GM21786 (cell line): ENCODE measurements around the gene APBA2.
"Not testable (repeated sequence)": the region's sequence is repeated elsewhere in the genome, so short reads cannot be mapped to it uniquely, and the experiment has no call there.

ENCODE experiments used
- ATAC-seq: cut with Tn5 transposase; IDR thresholded peaks from one replicate; pipeline ENCODE4 v1.9.1; 2021; ENCODE audit not compliant: unreplicated experiment

APBA2 gene

DNA sequence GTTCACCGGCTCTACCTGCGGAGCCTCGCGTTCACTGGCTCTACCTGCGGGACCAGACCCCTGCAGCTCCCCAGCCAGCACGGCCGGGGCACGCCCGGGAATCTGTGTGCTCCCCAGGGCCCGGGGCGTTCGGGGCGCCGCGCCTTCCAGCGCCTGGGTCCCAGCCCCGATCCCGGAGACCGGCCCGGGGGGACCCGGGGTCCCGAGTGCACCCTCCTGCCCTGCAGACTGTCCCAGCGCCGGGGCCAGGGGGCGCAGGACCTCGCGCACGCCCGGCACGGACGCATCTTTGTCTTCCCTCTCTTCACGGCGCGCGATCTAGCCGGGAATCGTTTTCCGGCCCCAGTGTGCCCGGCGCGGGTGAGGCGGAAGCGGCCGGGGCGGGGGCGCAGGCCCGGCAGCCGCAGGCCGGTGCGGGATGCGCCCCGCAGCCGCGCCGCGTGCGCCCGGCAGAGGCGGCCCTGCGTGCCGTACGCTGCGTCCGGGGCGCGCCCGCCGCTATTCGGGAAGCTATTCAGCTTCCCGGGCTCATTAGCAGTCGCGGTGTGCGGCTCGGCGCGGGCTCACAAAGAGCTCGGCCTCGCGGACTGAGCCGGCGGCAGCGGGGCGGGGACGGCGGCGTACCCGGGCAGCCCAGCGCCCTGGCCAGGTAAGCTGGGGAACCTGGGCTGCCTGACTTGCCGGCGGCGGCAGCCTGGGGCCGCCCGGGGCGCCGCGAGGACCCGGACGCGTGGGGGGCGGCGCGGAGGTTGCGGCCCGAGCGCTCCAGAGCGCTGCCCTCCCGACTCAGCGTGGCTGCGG, at the start of gene APBA2:
Gene APBA2 (plus strand): TSS at position 345 of the 801 bp plus-strand sequence. CDS start 167,911 bp downstream, outside the sequence.
- no peak for ATAC-seq

DNA sequence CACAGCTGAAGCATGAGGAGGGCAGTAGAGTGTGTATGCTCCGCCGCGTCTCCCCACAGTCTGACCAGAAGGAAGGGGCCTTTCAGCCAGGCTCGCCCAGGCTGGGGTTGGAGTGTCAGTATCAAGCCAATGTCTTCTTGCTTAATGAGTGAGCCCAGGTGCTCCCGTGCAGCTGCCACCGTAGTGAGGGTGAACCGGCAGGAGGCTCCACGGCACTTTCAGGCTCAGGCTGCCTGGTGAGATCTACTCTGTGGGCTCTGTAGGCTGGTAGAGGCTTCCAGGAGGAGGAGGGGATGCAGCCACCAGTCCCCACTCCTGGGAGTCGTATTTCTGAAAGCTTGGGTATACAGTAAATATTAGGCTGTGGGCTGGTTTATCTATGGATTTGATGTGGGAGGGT, 45.5 kb upstream of the APBA2 start:
- not testable (repeated sequence) for ATAC-seq

DNA sequence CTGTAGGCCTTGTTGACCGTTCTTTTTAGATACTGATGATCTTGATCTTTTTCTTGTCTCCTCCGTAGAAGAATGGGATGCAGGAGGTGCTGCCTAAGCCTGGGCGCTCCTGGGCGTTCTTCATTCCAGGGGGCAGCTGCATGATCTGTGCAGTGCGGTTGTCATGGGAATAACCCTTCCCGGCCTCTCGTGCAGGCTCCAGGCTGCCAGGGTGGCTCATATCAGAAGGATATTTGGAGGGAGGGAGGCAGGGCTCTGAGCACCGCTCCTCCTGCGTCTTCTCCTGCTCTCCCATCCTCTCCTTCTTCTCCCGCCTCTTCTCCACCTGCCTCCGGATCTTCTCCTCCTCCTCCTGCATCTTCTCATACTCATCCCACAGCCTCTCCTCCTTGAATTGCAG, 43.6 kb upstream of the APBA2 start:
- ATAC-seq = not testable (repeated sequence)

DNA sequence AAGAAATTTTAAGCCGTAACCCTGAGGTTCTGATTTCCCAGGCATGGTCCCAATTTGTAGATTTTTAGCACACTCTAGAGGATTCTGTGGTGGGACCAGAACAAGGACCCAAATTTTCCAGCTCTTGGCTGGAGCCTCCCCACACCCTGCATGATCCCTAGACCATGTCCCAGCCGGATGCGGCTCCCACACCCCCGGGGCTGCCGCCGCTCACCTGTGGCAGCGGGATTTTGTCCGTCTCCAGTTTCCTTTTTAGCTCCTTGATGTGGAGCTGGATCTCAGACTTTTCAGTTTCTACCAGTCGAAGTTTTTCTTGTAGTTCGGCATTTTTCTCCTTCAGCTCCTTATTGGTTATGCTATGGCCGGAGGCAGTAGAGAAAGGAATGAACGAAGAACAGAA, 42.3 kb upstream of the APBA2 start:
- not testable (repeated sequence) for ATAC-seq

DNA sequence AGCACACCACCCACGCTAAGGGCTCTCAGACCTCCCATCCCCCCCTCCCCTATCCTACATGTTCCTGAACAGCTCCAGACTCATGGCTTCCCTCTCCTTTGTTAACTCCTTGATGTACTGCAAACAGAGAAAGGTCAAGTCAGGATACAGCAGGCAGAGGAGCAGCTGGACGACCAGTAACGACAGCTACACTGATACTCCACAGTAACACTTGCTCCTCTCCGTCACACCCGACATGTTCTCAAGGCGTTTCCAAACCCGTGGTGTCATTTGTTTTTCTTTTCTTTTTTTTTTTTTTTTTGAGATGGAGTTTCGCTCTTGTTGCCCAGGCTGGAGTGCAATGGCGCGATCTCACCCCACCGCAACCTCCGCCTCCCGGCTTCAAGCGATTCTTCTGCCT, 41.6 kb upstream of the APBA2 start:
- not testable (repeated sequence) for ATAC-seq

DNA sequence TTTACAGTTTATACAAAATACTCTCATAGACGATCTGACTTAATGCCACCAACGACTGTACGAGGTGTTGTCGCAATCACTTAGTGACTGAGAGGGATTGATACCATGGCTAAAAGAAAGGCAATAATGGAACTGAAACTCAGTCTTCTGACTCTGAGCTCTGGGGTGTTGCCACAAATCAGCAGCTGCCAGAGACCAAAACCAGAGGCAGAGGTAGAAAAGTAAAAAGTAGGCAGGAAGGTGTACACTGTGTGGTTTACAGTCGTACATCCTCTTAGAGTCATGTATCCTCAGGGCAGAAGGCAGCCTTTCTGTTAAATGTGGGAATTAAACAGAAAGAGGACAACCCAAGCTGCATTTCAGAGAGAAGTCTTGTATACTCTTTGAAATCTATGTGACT, 38.5 kb upstream of the APBA2 start:
- ATAC-seq = not testable (repeated sequence)

DNA sequence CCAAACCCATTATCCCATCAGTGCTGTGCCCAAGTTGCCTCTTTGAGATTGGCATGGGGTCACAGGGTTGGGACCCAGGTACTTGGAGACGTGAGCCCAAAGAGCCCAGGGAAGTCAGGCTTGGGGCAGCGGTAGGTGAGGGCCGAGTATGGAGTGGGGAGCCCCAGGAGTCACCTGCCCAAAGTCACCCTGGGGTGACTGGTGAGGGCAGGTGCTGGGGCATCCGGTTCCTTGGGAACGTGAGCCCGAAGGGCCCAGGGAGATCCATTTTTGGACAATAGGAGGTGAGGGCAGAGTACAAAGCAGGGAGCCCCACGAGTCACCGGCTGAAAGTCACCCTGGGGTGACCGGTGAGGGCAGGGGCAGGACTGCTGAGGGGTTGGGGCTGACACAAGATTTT, 37.8 kb upstream of the APBA2 start:
- not testable (repeated sequence) for ATAC-seq

DNA sequence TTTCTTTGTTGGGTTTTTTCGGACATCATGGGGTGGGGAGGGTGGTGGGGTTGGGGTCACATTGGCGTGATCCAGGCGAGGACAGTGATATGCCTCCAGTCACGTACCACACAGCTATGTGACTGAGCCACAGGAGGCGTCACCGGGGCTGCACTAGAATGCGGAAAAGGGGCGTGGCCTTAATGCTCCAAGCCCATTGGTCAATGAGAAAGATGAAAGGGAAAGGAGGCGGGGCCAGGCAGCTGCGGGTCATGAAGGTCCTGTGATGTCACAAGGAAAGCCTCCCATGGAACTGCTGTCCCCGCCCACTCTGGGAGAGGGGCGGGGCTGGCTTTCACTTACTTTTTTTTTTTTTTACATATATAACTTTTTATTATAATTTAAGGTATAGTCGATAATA, 37.3 kb upstream of the APBA2 start, which contains the start of gene GOLGA6L7:
Gene GOLGA6L7 (minus strand): TSS at position 124 of the 400 bp plus-strand sequence. CDS start 95 bp downstream, at position 29.
- ATAC-seq = not testable (repeated sequence)

DNA sequence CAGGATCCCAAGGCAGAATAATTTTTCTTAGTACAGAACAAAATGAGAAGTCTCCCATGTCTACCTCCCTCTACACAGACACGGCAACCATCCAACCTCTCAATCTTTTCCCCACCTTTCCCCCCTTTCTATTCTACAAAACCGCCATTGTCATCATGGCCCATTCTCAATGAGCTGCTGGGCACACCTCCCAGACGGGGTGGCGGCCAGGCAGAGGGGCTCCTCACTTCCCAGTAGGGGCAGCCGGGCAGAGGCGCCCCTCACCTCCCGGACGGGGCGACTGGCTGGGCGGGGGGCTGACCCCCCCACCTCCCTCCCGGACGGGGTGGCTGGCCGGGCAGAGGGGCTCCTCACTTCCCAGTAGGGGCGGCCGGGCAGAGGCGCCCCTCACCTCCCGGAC, 36.5 kb upstream of the APBA2 start:
- ATAC-seq = not testable (repeated sequence)

DNA sequence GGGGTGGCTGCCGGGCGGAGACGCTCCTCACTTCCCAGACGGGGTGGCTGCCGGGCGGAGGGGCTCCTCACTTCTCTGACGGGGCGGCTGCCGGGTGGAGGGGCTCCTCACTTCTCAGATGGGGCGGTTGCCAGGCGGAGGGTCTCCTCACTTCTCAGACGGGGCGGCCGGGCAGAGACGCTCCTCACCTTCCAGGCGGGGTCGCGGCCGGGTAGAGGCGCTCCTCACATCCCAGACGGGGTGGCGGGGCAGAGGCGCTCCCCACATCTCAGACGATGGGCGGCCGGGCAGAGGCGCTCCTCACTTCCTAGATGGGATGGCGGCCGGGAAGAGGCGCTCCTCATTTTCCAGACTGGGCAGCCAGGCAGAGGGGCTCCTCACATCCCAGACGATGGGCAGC, 36.0 kb upstream of the APBA2 start:
- not testable (repeated sequence) for ATAC-seq

DNA sequence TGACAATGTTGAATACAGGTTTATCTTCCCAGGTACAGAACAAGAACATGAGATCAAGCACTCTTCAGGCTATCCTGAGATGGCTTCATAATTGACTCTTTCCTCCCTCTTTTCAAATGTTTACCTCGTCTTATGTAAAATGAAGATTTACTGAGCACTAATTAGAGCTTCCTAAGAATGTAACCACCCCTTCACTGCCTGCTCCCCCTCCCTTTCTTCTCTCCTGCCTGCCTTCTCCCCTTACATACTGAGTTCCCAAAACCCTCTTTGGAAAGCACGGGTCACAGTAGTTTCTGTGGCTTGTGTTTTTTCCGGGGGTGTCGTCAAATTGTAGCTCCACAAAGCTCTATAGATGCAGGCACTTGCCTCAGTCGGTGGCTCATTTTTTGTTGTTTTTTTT, 32.1 kb upstream of the APBA2 start:
- ATAC-seq = not testable (repeated sequence)

DNA sequence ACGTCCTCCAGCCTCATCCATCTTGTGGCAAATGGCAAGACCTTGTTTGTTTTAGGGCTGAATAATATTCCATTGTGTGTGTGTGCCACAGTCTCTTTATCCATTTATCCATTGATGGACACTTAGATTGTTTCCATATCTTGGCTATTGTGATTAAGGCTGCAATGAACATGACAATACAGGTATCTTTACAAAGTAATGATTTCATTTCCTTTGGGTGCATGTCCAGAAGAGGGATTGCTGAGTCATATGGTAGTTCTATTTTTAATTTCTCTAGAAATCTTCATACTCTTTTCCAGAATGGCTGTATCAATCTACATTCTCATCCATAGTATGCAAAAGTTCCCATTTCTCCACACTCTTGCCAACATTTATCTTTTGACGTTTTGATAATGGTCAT, 31.2 kb upstream of the APBA2 start:
- not testable (repeated sequence) for ATAC-seq

DNA sequence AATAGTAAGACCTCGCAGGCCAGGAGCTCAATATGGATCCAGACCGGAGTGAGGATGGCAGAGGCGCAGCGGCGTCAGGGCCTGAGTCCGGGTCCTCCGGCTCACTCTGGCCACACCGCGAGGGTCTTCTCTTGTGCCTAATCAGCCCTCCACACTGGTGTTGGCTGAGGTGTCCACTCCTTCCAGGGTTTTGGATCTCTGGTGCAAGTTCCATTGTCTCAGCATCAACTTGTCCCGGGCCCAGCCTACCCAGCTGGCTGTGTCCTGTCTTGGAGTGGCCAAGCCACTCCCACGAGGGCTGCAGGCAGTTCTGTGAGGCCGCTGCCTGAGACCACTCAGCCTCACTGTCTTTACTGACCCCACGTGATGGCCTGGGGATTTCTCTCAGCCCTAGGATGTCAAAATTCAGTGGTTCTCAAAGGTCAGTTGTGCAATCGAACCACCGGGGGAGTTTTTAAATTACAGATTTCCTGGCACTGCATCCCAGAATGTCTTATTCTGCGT, 24.7 kb upstream of the APBA2 start:
- no peak for ATAC-seq

DNA sequence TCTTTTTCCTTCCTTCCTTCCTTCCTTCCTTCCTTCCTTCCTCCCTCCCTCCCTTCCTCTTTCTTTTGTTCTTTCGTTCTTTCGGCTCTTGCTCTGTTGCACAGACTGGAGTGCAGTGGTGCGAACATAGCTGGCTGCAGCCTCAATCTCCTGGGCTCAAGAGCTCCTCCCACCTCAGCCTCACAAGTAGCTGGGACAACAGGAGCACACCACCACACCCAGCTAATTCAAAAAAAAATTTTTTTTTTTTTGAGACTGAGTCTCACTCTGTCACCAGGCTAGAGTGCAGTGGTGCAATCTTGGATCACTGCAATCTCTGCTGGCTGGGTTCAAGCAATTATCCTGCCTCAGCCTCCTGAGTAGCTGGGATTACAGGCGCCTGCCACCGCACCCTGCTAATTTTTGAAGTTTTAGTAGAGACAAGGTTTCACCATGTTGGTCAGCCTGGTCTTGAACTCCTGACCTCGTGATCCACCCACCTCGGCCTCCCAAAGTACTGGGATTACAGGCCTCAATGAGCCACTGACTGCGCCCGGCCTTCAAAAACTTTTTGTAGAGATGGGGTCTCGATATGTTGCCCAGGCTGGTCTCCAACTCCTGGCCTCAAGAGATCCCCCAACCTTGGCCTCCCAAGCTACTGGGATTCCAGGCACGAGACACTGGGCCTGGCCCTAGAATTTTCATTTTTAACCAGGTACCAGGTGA, 24.0 kb upstream of the APBA2 start:
- ATAC-seq = not testable (repeated sequence)

DNA sequence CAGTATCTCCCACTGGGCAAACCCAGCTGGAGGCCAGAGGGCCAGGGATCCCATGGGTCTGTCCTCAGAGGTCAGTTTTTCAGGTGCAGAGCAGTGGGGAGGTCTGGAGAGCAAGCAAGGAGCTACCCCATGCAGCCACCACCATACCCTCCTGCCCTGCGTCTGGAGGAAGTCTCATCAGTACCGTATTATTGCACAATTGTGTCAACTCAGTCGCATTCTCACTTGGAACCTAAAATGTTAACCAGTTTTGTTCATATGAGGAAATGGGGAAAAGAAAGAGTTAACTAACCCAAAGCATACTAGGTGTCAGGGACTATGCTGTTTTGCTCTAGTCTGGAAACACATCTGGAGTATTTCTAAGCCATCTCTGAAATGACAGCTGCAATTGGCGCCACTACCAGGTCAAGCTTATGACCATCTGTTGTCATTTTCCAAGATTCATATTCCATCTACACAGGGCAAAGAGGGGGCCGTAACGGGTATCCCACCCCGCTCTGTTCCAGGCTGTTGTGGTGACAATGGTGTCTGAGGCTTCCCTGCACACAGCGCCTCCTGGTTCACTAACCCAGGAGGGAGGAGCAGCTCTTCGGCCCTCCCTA, 16.9 kb upstream of the APBA2 start:
- ATAC-seq = no peak

DNA sequence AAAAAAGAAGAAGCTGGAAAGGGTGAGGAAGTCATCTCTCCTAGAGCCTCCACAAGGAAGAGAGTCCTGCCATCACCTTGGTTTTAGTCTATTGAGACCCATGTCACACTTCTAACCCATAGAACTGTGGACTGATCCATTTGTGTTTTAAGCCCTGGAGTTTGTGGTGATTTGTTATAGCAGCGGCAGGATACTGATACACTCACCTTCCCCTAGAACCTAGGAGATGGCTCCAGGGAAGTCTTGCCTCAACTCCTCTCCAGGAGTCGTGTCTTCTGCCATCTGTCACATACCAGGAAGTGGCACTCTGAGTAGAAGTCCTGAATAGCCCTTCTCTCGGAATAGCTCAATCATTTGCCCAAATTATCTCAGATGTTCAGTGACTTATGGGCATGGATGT, 14.6 kb upstream of the APBA2 start:
- ATAC-seq = no peak

DNA sequence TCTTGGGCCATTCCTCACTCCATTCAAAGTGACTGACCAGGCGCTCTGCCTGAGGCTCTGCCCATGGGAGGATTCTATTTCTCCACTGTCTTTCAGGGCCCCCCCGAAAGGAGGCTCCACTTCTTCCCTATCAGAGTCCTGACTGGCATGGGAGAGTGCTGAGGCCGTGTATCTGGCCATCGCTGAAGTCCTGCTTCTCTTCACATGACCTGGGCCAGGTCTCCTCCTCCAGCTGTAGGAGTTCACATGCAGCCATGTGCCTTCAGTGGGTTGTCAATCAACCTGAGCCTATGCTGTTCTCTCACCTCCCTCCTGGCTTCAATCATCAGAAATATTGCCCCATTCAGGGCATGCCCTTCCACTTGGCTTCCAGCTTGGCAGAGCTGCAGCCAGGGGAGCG, 12.8 kb upstream of the APBA2 start:
- ATAC-seq = no peak

DNA sequence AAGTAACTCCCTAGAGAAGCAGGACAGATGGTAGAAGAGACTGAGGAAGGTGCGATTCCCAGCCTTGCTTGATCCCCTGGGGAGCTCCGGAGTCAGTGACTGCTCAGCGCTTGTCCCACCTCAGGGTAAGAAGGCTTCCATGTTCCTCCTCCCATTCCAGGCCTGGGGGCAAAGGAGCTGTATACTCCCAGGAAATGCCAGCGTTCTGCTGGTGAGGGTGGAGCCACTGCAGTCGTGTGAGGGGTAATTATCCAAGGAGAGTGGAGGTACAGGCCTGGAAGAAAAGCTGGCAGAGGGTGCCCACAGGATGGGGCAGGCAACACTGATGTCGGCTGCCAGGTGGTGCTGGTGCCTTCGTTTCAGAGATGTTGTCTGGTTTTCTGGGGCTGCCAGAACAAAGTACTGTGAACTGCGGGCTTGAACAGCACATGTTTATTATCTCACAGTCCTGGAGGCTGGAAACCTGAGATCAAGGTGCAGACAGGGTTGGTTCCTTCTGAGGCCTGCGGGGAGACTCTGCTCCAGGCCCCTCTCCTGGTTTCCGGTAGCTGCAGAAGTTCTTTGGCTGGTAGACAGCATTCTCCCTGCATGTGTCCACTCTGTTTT, 12.1 kb upstream of the APBA2 start:
- no peak for ATAC-seq

DNA sequence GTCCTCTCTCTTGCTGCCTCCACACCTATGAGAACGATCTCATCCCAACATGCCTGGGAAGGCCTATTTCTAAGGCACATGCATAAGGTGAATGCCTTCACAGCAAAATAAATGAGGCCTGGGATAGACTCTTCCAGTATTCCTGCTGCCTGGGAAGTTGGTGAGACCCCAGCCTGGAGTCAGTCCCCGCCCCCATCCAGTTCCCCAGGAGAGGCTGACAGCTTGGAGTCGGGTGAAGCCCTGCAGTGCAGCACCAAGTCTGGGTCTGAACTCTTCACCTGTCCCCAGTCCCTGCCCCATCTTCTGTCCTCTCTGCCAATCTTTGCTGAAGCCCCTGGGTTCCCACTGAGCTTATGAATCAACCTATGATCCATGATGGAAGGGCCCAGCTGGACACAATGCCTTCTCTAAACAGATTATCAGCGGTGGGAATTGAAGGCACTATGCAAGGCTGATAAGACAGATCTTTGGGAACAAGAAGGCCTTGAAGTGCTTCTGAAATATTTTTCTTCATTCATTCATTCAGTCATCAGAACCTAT, 10.2 kb upstream of the APBA2 start:
- no peak for ATAC-seq

DNA sequence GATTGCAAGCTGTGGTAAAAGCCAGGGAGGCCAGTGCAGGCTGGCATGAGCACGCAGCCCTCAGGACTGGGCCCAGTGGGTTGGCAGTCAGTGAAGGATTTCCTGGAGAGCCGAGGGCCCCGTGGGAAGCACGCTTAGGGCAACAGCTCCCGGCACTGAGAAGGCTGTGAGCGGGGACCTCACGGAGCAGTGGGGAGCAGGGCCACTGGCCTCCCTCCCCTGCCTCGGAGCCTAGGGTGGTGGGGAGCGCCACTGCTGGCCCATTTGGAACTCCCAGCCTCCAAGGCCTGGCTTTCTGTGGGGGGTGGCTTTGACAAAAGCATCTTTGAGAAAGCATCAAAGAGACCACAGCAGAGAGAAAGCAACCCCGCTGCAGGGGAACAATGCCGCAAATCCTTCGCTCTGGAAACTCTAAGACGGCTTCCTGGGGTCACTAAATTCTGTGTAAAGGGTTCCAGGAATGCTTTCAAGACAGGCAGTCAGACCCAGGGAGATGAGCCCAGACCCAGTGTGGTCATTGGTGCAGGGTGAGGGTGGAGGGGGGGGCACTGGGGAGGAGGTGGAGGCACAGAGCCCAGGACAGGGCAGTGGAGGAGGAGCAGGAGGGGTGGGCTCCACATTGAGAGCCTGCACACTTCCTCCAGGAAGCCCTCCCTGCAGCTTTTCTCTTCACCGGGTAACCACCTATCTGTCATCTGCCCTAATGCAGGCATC, 9.5 kb upstream of the APBA2 start:
- no peak for ATAC-seq
